Measurements from ENCODE around the gene CWC27.

DNA sequence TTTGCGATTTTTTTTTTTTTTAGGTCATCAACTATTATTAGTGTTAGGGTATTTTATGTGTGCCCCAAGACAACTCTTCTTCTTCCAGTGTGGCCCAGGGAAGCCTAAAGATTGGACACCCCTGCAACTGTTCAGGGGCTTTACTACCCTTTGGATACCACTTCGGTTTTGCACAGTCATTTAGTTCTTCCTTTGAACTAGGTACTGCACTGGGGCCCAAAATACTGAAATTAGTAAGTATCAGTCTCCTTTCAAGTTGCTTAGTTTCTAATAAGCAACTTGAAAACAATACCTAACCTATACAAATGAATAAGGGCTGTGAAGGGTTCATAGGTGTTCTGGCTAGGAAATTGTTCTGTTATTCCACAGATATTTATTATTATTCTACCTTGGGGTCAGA lies 45.3 kb downstream of the CWC27 start:
- TF ChIP-seq ARNTL (CRISPR knock-in tag; IDR thresholded peaks at IDR 0.05): no peak
- TF ChIP-seq MED8 (CRISPR knock-in tag; IDR thresholded peaks at IDR 0.05; ENCODE audit: insufficient replicate concordance): no peak
- TF ChIP-seq KDM1A (CRISPR knock-in tag; IDR thresholded peaks at IDR 0.05): no peak
- no peak for TF ChIP-seq EP300 (IDR thresholded peaks at IDR 0.05; ENCODE audit: low read depth in 2 of 2, low read length in 2 of 2)
- TF ChIP-seq EP300 (CRISPR knock-in tag; IDR thresholded peaks at IDR 0.05; ENCODE audit: borderline replicate concordance): no peak
- TF ChIP-seq CTCF (CRISPR knock-in tag; IDR thresholded peaks at IDR 0.05): no peak
- no peak for TF ChIP-seq THAP7 (CRISPR knock-in tag; IDR thresholded peaks at IDR 0.05)
- TF ChIP-seq MTF1 (CRISPR knock-in tag; IDR thresholded peaks at IDR 0.05): no peak
